Erythroblast (primary cell): ENCODE results near the gene ISM1.

Experiments used
- GATA1 ChIP-seq: IDR thresholded peaks from 2 replicates; pipeline ENCODE4 v1.6.1; 2011; ENCODE audit warnings: low read depth, mild to moderate bottlenecking, control low read depth, low read length, moderate library complexity
- POLR2A ChIP-seq: IDR thresholded peaks from 2 replicates; pipeline ENCODE4 v1.6.1; 2011; ENCODE audit warnings: mild to moderate bottlenecking, low read length

DNA sequence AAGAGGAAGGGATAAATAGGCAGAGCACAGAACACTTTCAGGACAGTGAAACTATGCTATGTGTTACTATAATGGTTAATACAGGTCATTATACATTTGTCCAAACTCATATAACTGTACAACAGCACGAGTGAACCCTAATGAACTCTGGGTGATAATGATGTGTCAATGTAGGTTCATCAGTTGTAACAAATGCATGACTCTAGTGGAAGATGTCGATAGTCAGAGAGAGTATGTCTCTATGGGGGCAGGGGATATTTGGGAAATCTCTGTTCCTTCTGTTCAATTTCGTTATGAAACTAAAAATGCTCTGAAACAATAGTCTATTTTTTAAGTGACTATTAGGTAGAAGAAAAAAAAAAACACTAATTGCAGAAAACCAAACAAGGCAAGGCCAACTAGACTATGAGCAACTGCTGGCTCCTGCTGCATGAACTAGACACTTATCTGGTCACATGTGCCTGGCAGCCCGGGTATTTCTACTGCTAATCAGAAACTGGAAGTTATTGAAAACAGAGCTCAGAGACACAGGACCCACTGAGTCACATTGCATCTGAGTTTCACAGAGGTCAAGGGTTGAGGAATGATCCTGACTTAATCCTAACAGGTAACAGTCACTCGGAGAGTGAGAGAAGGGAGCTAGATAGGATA is 97.9 kb downstream of the ISM1 start:
- no peak for TF ChIP-seq POLR2A
- TF ChIP-seq GATA1 = no peak
